ENCODE results near the gene EML2. TPM values are rescaled to one million over a fixed set of nuclear protein-coding genes. Genes with fewer than 3 reads are reported as not detected.

The EML2 gene
- polyA plus RNA-seq, 1 donor from 2014 or later = 18.9 TPM

- H3F3A ChIP-seq (ENCODE audit: insufficient read depth, low read length, poor library complexity, severe bottlenecking) = no peaks in the 10 kb centered on the region
- no peak overlapping the region for H3K27ac ChIP-seq (ENCODE audit: low read length)
- no peaks in the 10 kb centered on the region for H3K27me3 ChIP-seq (ENCODE audit: insufficient read depth, low read depth, low read length)
- H3K9me2 ChIP-seq (ENCODE audit: insufficient read depth, low read length) = no peaks in the 10 kb centered on the region
- H3K36me3 ChIP-seq (ENCODE audit: insufficient read depth, low read length) = no peaks in the 10 kb centered on the region
- no peak overlapping the region for H3K9ac ChIP-seq (ENCODE audit: low read length)
- H3K4me3 ChIP-seq (ENCODE audit: low read length) = no peak overlapping the region
- no peaks in the 10 kb centered on the region for H3K79me2 ChIP-seq (replicated peaks; ENCODE audit: insufficient read depth, low read length)
- H3K9me3 ChIP-seq (ENCODE audit: low read length) = no peaks in the 10 kb centered on the region
- TF ChIP-seq POLR2AphosphoS5 (IDR thresholded peaks at IDR 0.05) (no peak), EP300 (conservative IDR thresholded peaks at IDR 0.05; ENCODE audit: poor library complexity, severe bottlenecking) (no peak), EZH2 (IDR thresholded peaks at IDR 0.05; ENCODE audit: borderline replicate concordance, insufficient read depth, low read length, poor library complexity, severe bottlenecking) (no peak), MXI1 (conservative IDR thresholded peaks at IDR 0.05; ENCODE audit: poor library complexity, severe bottlenecking) (no peak), RAD21 (conservative IDR thresholded peaks at IDR 0.05) (no peak), TAF1 (IDR thresholded peaks at IDR 0.05; ENCODE audit: low read depth) (no peak)
- no peaks in the 10 kb centered on the region for H4K20me1 ChIP-seq (ENCODE audit: insufficient read depth)
- H3K4me2 ChIP-seq (ENCODE audit: low read length) = no peak overlapping the region
- no peak overlapping the region for H2AFZ ChIP-seq (ENCODE audit: low read depth, low read length)
Observed at GRCh38 chr19:45653634-45654033, 14.4 kb upstream of the EML2 start.

GRCh38 chr19:45650722-45651121 lies 11.5 kb upstream of the EML2 start:
- H2AFZ ChIP-seq (ENCODE audit: low read depth, low read length) = no peak overlapping the region
- no peaks in the 10 kb centered on the region for H4K20me1 ChIP-seq (ENCODE audit: insufficient read depth)
- no peaks in the 10 kb centered on the region for H3K9me3 ChIP-seq (ENCODE audit: low read length)
- H3K27ac ChIP-seq (ENCODE audit: low read length) = no peak overlapping the region
- no peak overlapping the region for H3K4me3 ChIP-seq (ENCODE audit: low read length)
- no peaks in the 10 kb centered on the region for H3K36me3 ChIP-seq (ENCODE audit: insufficient read depth, low read length)
- H3K27me3 ChIP-seq (ENCODE audit: insufficient read depth, low read depth, low read length) = no peaks in the 10 kb centered on the region
- H3K9me2 ChIP-seq (ENCODE audit: insufficient read depth, low read length) = no peaks in the 10 kb centered on the region
- TF ChIP-seq TAF1 (IDR thresholded peaks at IDR 0.05; ENCODE audit: low read depth) (no peak), EZH2 (IDR thresholded peaks at IDR 0.05; ENCODE audit: borderline replicate concordance, insufficient read depth, low read length, poor library complexity, severe bottlenecking) (no peak), POLR2AphosphoS5 (IDR thresholded peaks at IDR 0.05) (no peak), RAD21 (conservative IDR thresholded peaks at IDR 0.05) (no peak), SMC3 (conservative IDR thresholded peaks at IDR 0.05; ENCODE audit: poor library complexity) (no peak), REST (IDR thresholded peaks at IDR 0.05; ENCODE audit: borderline replicate concordance) (no peak), EP300 (conservative IDR thresholded peaks at IDR 0.05; ENCODE audit: poor library complexity, severe bottlenecking) (no peak), MXI1 (conservative IDR thresholded peaks at IDR 0.05; ENCODE audit: poor library complexity, severe bottlenecking) (no peak)
- TF ChIP-seq, protein P1, sequence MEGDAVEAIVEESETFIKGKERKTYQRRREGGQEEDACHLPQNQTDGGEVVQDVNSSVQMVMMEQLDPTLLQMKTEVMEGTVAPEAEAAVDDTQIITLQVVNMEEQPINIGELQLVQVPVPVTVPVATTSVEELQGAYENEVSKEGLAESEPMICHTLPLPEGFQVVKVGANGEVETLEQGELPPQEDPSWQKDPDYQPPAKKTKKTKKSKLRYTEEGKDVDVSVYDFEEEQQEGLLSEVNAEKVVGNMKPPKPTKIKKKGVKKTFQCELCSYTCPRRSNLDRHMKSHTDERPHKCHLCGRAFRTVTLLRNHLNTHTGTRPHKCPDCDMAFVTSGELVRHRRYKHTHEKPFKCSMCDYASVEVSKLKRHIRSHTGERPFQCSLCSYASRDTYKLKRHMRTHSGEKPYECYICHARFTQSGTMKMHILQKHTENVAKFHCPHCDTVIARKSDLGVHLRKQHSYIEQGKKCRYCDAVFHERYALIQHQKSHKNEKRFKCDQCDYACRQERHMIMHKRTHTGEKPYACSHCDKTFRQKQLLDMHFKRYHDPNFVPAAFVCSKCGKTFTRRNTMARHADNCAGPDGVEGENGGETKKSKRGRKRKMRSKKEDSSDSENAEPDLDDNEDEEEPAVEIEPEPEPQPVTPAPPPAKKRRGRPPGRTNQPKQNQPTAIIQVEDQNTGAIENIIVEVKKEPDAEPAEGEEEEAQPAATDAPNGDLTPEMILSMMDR (IDR thresholded peaks at IDR 0.05; ENCODE audit: poor library complexity, severe bottlenecking) = no peak
- H3K79me2 ChIP-seq (replicated peaks; ENCODE audit: insufficient read depth, low read length) = no peaks in the 10 kb centered on the region
- H3K4me2 ChIP-seq (ENCODE audit: low read length) = no peak overlapping the region
- no peaks in the 10 kb centered on the region for H3F3A ChIP-seq (ENCODE audit: insufficient read depth, low read length, poor library complexity, severe bottlenecking)
- H3K9ac ChIP-seq (ENCODE audit: low read length) = no peak overlapping the region

Data from neural cell (in vitro differentiated cells).